Stimulated activated CD8-positive, alpha-beta memory T cell treated with anti-CD3 and anti-CD28 coated beads, Interleukin-7, amount 100 ng/mL, for 24 hours (primary cell): Measurements from ENCODE around the gene IGSF6.
A peak's percentile ranks its signal among the peaks of the same experiment; 100 is the strongest.

Experiments used
- DNase-seq: peaks from one replicate; pipeline ENCODE4 v3.0.0-alpha.2; 2020; ENCODE audit warnings: low read depth

Gene IGSF6

DNA sequence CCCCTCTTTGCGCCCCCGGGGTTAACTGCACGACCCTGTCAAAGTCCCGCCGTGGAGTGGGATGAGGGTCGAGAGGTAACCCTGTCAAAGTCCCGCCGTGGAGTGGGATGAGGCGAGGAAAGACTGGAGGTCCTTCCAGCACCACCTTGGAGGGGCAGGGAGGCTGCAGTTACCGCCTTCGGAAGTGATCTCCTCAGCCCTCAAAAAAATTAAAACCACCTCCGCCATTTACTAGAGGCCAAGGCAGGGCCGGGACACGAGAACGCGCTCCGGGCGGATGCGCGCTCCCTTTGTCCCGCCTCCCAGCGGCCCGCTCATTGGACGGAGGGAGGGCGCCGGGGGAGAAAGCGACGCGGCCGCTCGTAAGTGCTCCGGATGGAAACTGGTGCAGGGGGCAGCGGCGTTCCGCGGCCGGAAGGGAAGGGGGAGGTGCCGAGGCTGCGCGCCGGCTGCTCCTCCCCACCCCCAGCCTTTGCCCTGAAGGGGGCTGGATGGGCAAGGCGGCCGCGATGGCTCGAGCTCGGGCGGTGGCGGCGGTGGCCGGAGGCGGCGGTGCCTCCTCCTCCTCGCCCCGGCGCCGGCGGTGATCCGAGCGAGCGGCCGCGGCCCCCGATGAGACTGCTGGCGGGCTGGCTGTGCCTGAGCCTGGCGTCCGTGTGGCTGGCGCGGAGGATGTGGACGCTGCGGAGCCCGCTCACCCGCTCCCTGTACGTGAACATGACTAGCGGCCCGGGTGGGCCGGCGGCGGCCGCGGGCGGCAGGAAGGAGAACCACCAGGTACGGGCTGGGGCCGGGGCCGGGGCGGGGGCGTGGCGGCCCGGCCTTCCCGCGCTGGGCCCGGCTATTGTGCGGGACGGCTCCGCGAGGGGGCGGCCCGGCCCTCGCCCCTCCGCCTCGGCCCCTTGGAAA is 53.0 kb downstream of the IGSF6 start, which contains the start of gene METTL9:
TSS of gene METTL9 (plus strand) at position 456 of the 909 bp plus-strand sequence. CDS start at position 613, 157 bp downstream.
- DNase-seq, result peak; percentile 85

DNA sequence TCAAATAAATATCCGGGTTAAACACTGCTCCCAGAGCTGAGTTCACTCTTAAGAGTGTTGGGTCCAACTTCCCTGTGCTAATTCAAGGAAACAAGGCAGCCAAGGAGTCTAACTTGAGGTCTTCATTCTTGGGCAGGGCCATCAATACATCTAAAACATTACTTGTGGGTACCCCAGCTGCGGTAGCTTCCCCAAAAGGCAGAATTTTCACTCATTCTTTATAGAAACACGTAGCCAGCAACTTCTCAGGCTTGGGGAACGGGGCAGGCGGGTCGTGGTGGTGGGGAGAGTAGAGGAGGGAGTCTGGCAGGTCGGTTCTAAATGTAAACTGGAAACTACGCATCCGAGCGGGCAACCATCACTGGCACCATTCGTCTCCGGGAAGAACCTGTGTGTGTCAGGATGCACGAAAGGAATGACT is 53.7 kb downstream of the IGSF6 start:
- no peak for DNase-seq

DNA sequence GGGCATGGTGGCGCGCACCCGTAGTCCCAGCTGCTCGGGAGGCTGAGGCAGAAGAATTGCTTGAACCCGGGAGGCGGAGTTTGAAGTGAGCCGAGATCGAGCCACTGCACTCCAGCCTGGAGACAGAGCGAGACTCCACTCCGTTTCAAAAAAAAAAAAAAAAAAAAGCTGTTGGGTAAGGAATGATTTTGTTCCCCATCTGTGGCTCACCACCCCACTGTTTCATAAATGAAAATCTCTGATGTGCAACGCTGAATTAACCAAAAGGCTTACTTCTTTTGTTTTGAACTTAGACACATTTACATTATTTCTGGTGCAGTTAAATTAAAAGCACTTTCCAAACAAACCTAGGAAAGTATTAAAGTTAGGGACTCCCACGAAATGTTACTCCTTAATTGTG is 54.2 kb downstream of the IGSF6 start:
- DNase-seq, result no peak

DNA sequence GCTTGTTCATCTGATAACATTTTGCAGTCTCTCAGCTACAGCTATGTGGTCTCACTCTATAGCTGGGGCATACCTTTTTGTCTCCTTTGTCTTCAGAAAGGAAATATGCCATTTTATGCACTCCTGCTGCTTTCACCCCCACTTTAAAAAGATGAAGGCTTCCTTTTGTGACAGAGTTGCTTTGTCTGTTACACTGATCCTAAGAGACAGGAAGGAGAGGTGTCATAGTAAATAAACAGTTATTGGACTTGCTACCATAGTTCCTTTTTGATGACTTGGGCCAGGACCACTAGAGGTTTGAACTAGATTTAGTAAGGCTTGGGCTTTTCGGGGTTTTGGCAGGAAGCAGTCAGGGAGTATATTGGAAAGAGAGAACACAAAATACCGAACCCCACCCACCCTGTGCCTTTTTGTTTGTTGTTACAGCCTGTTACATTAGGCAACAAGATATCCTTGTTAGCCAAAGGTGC is 54.8 kb downstream of the IGSF6 start:
- DNase-seq, result no peak

DNA sequence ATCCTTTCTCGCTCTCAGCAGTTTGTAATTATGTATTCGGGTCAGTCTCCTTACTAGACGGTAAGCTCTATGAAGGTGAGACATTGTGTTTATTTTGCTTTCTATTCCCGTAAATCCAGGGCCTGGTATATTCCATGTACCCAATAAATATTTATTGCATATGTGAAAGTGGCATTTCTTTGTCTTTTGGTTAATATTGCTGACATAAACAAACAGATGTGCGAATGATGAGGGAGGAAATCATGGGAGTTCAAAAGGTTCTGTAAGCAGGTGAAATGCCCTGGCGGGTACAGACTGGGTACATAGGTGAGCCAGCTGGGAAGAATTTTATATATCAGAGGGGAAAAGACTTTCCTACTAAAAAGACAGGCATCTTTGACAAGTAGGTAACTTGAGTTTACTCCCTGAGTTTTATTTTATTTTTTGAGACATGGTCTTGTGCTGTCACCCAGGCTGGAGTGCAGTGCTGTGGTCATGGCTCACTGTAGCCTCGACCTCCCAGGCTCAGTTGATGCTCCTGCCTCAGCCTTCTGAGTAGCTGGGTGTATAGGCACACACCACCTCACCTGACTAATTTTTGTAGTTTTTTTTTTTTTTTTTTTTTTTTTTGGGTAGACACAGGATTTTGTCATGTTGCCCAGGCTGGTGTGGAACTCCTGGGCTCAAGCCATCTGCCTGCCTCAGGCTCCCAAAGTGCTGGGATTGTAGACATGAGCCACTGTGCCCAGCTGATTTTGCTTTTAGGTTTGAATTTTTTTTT is 58.7 kb downstream of the IGSF6 start:
- no peak for DNase-seq

DNA sequence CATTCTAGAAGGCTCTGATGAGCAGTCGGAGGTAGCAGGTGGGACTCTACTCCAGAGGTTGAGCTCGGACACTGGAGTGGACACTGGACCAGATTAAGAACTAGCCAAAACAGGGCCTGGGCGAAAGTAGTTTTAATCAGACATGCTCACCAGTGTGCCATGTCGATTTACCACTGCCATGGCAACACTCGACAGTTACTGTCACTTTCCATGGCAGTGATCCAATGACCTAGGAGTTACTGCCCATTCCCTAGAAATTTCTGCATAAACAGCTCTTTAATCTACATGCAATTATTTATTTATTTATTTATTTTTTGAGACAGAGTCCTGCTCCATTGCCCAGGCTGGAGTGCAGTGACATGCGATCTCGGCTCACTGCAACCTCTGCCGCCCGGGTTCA is 60.2 kb downstream of the IGSF6 start:
- DNase-seq, result no peak

DNA sequence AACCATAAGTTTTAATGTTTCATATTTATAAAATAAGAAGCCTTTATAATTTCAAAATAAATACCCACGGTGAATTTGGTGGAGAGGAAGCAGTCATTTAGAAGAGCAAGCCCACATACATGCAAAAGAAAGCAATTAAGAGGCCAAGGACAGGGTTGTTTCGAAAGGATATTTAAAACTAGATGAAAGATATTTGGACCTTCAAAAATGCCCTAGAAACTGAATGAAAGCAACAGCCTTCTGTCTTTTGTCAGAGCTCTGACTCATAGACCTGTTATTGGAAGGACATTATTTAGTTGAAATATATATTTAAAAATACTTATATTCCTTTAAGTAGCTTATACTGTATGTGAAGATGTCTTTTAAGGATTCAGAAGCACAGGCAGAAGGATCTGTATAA is 61.6 kb downstream of the IGSF6 start:
- DNase-seq, result no peak

DNA sequence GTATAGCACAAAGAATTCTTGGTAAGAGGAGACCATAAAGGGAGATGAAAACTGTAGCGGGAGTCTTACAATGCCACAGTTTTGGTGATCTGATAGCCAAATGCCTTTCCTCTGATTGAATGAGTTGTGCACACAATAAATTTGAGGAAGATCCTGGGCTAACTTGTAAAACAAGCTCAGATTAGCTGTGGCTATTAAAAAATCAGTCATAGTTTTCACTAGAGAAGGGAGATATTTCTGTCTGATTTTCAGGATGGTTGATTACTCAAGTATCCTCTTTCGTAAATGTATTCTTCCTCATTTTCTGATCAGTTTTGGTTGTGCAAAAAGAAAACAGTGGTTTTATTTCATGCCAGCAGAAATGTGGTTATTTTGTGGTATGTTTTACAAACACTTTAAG is 62.1 kb downstream of the IGSF6 start:
- no peak for DNase-seq

DNA sequence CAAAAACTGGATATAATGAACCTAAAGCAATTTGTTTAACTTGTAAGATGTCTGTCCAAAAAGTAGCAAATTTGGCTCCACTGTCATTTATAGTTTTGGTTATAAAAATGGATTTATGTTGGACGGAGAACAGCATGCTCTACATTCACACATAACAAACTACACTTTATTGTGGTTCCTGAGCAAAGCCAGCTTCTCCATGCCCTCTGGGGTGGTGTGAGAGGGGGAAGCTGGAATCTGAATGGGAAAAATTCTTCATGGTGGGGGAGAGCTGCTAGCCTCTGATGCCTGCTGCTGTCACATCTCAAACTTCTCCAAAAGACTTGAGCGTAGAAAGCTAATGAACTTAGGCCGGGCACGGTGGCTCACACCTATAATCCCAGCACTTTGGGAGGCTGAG is 62.9 kb downstream of the IGSF6 start:
- no peak for DNase-seq
